Spleen (tissue), 7 donors: ENCODE measurements around the gene NGEF.

Experiments
- CTCF ChIP-seq, 11 experiments: fragments of 200-600 bp in 7 of 11; fragments of 450-650 bp in 4 of 11; sonication (generic) in 4 of 11; IDR thresholded peaks in 8 of 11; conservative IDR thresholded peaks in 3 of 11; 1 replicate in 7 of 11; 2 replicates in 4 of 11; pipeline versions ENCODE4 v1.4.0 to v1.8.0; 2016 to 2021; ENCODE audit warnings: antibody characterized with exemption in 11 of 11, inconsistent platforms in 4 of 11, mild to moderate bottlenecking in 1 of 11
- POLR2AphosphoS5 ChIP-seq, 3 donors: sonication (generic); formaldehyde crosslinking; IDR thresholded peaks; one replicate each; pipeline ENCODE4 v1.5.1; 2017; ENCODE audit warnings: antibody characterized with exemption in 3 of 3
- donor health status: DM: no; HTN: no; CAD: no; lungs with moderate emphysema.
- donor health status: DM: no; HTN: no; CAD: no.
- donor health status: DM: no; HTN: no; CAD: no.

GRCh38 chr2:232842689-232843088, 170.4 kb downstream of the NGEF start:
- TF ChIP-seq CTCF (IDR thresholded peaks at IDR 0.05 in 8 of 11, conservative IDR thresholded peaks at IDR 0.05 in 3 of 11) (no peak), POLR2AphosphoS5 (IDR thresholded peaks at IDR 0.05) (no peak)
